Adipocyte (in vitro differentiated cells): ENCODE measurements around the gene ADAMTS17.

Experiments
- DNase-seq: peaks from one replicate; pipeline ENCODE4 v3.0.0-alpha.2; 2015; ENCODE audit warnings: low read depth
- H3K27me3 ChIP-seq: replicated peaks from 2 replicates; pipeline ENCODE4 v1.7.0; 2013; ENCODE audit warnings: mild to moderate bottlenecking, low read length, moderate library complexity; ENCODE audit not compliant: control insufficient read depth, insufficient read depth
- H3K36me3 ChIP-seq: 2 replicates; pipeline ENCODE4 v1.7.0; 2013; ENCODE audit warnings: low read length, mild to moderate bottlenecking, moderate library complexity; ENCODE audit not compliant: control insufficient read depth, insufficient read depth, severe bottlenecking
- H3K4me1 ChIP-seq: 2 replicates; pipeline ENCODE4 v1.7.0; 2013; ENCODE audit warnings: mild to moderate bottlenecking, low read length, moderate library complexity; ENCODE audit not compliant: control insufficient read depth, insufficient read depth
- H3K4me3 ChIP-seq: 2 replicates; pipeline ENCODE4 v1.7.0; 2013; ENCODE audit warnings: mild to moderate bottlenecking, low read length, moderate library complexity
- H3K9ac ChIP-seq: 2 replicates; pipeline ENCODE4 v1.7.0; 2013; ENCODE audit warnings: mild to moderate bottlenecking, low read length, moderate library complexity
- H3K9me3 ChIP-seq: 2 replicates; pipeline ENCODE4 v1.7.0; 2013; ENCODE audit warnings: mild to moderate bottlenecking, low read length, moderate library complexity; ENCODE audit not compliant: control insufficient read depth

Gene ADAMTS17

GRCh38 chr15:100125401-100126191 is 216.2 kb downstream of the ADAMTS17 start:
- H3K9ac ChIP-seq, result no peak overlapping the region
- no peak for DNase-seq
- H3K4me1 ChIP-seq, result no peaks in the 10 kb centered on the region
- no peaks in the 10 kb centered on the region for H3K27me3 ChIP-seq
- peaks cover 20% of the 10 kb centered on the region for H3K9me3 ChIP-seq
- H3K4me3 ChIP-seq, result no peak overlapping the region
- no peaks in the 10 kb centered on the region for H3K36me3 ChIP-seq

- H3K4me3 ChIP-seq, result no peak overlapping the region
- H3K4me1 ChIP-seq, result no peaks in the 10 kb centered on the region
- no peaks in the 10 kb centered on the region for H3K36me3 ChIP-seq
- H3K9me3 ChIP-seq, result peaks cover 24% of the 10 kb centered on the region
- no peak overlapping the region for H3K9ac ChIP-seq
- no peaks in the 10 kb centered on the region for H3K27me3 ChIP-seq
- no peak for DNase-seq
These were observed 216.8 kb downstream of the ADAMTS17 start for GRCh38 chr15:100124936-100125335.

- H3K4me3 ChIP-seq, result no peak overlapping the region
- no peaks in the 10 kb centered on the region for H3K27me3 ChIP-seq
- no peak overlapping the region for H3K9ac ChIP-seq
- H3K9me3 ChIP-seq, result peaks cover 24% of the 10 kb centered on the region
- no peak for DNase-seq
- H3K4me1 ChIP-seq, result no peaks in the 10 kb centered on the region
- no peaks in the 10 kb centered on the region for H3K36me3 ChIP-seq
These were observed 217.4 kb downstream of the ADAMTS17 start for GRCh38 chr15:100124361-100124760.

- Histone ChIP-seq H3K4me1 (no peaks in the 10 kb centered on the region), H3K9ac (no peak overlapping the region), H3K36me3 (no peaks in the 10 kb centered on the region), H3K9me3 (peaks cover 24% of the 10 kb centered on the region), H3K27me3 (no peaks in the 10 kb centered on the region), H3K4me3 (no peak overlapping the region)
- no peak for DNase-seq
These were observed 218.2 kb downstream of the ADAMTS17 start for GRCh38 chr15:100123611-100124010.

GRCh38 chr15:100121285-100121684 is 220.5 kb downstream of the ADAMTS17 start:
- H3K9me3 ChIP-seq, result peaks cover 24% of the 10 kb centered on the region
- H3K9ac ChIP-seq, result no peak overlapping the region
- no peaks in the 10 kb centered on the region for H3K36me3 ChIP-seq
- H3K27me3 ChIP-seq, result no peaks in the 10 kb centered on the region
- H3K4me1 ChIP-seq, result no peaks in the 10 kb centered on the region
- DNase-seq, result no peak
- no peak overlapping the region for H3K4me3 ChIP-seq

- H3K9me3 ChIP-seq, result peaks cover 24% of the 10 kb centered on the region
- no peaks in the 10 kb centered on the region for H3K36me3 ChIP-seq
- no peak for DNase-seq
- H3K27me3 ChIP-seq, result no peaks in the 10 kb centered on the region
- H3K4me1 ChIP-seq, result peaks cover under 1% of the 10 kb centered on the region
- no peak overlapping the region for H3K4me3 ChIP-seq
- no peak overlapping the region for H3K9ac ChIP-seq
These were observed 221.7 kb downstream of the ADAMTS17 start for GRCh38 chr15:100120111-100120510.

- H3K27me3 ChIP-seq, result no peaks in the 10 kb centered on the region
- H3K4me1 ChIP-seq, result peaks cover 15% of the 10 kb centered on the region
- H3K4me3 ChIP-seq, result no peak overlapping the region
- H3K9ac ChIP-seq, result no peak overlapping the region
- H3K9me3 ChIP-seq, result peaks cover 24% of the 10 kb centered on the region
- DNase-seq, result no peak
- H3K36me3 ChIP-seq, result no peaks in the 10 kb centered on the region
These were observed 223.2 kb downstream of the ADAMTS17 start for GRCh38 chr15:100118546-100118945.

GRCh38 chr15:100116416-100117190 is 225.2 kb downstream of the ADAMTS17 start:
- no peak for DNase-seq
- Histone ChIP-seq H3K4me1 (peaks cover 17% of the 10 kb centered on the region), H3K4me3 (no peak overlapping the region), H3K27me3 (no peaks in the 10 kb centered on the region), H3K9ac (no peak overlapping the region), H3K9me3 (peaks cover 14% of the 10 kb centered on the region), H3K36me3 (no peaks in the 10 kb centered on the region)

- DNase-seq, result no peak
- Histone ChIP-seq H3K36me3 (no peaks in the 10 kb centered on the region), H3K27me3 (no peaks in the 10 kb centered on the region), H3K4me1 (peaks cover 25% of the 10 kb centered on the region), H3K4me3 (no peak overlapping the region), H3K9ac (no peak overlapping the region), H3K9me3 (peaks cover 5% of the 10 kb centered on the region)
These were observed 226.1 kb downstream of the ADAMTS17 start for GRCh38 chr15:100115711-100116090.

GRCh38 chr15:100115066-100115710 is 226.6 kb downstream of the ADAMTS17 start:
- DNase-seq, result no peak
- H3K4me1 ChIP-seq, result peaks cover 25% of the 10 kb centered on the region
- no peaks in the 10 kb centered on the region for H3K27me3 ChIP-seq
- H3K9ac ChIP-seq, result no peak overlapping the region
- no peak overlapping the region for H3K4me3 ChIP-seq
- H3K36me3 ChIP-seq, result no peaks in the 10 kb centered on the region
- H3K9me3 ChIP-seq, result no peaks in the 10 kb centered on the region

GRCh38 chr15:100114571-100114970 is 227.2 kb downstream of the ADAMTS17 start:
- no peaks in the 10 kb centered on the region for H3K36me3 ChIP-seq
- peak overlapping the region; percentile 49 for H3K9ac ChIP-seq
- peaks cover 25% of the 10 kb centered on the region for H3K4me1 ChIP-seq
- H3K27me3 ChIP-seq, result no peaks in the 10 kb centered on the region
- H3K9me3 ChIP-seq, result no peaks in the 10 kb centered on the region
- H3K4me3 ChIP-seq, result peak overlapping the region; percentile 77
- DNase-seq, result no peak
